ENCODE data around the gene TELO2. TPM values are rescaled to one million over a fixed set of nuclear protein-coding genes. Genes with fewer than 3 reads are reported as not detected.

Gene TELO2
- polyA plus RNA-seq, 3 donors: 7.3 to 58.1 (median 11.4) TPM

GRCh38 chr16:1520461-1520860 lies 27.3 kb downstream of the TELO2 start:
- no peak for DNase-seq
- H3K36me3 ChIP-seq (replicated peaks in 1 of 2; ENCODE audit: control insufficient read depth in 1 of 2, insufficient read depth in 2 of 2, low read length in 2 of 2): no peaks in the 10 kb centered on the region
- intact Hi-C loops (cut with micrococcal nuclease): no loop called here
- no peak overlapping the region for H3K27ac ChIP-seq (ENCODE audit: low read depth in 1 of 2, low read length in 2 of 2)
- WGBS (ENCODE audit: insufficient coverage): 94% methylated on average over 16 of the region's 19 CpGs
- no peak overlapping the region for H3K4me3 Mint-ChIP-seq
- H3K4me2 ChIP-seq (replicated peaks; ENCODE audit: extremely low read depth, low read length, poor library complexity, severe bottlenecking): no peak overlapping the region
- H3K79me2 ChIP-seq (ENCODE audit: insufficient read depth, low read length): no peaks in the 10 kb centered on the region
- H3K4me1 ChIP-seq (ENCODE audit: control insufficient read depth in 1 of 2, insufficient read depth in 2 of 2, low read length in 2 of 2): no peaks in the 10 kb centered on the region
- no peak overlapping the region for H2AFZ ChIP-seq (ENCODE audit: insufficient read depth, low read depth, low read length, poor library complexity, severe bottlenecking)
- peaks cover 2 to 6% (median 3%) of the 10 kb centered on the region in 3 donors for H3K27me3 Mint-ChIP-seq (ENCODE audit: low read depth in 3 of 3)
- H4K20me1 ChIP-seq (ENCODE audit: insufficient read depth, low read length): no peaks in the 10 kb centered on the region
- no peak overlapping the region for H3K27ac Mint-ChIP-seq
- no peaks in the 10 kb centered on the region for H3K4me1 Mint-ChIP-seq
- peaks cover 0 to 2% (median 0%) of the 10 kb centered on the region in 7 donors for H3K9me3 Mint-ChIP-seq
- H3K27me3 ChIP-seq (ENCODE audit: control insufficient read depth in 2 of 2, insufficient read depth in 2 of 2, low read length in 2 of 2): no peaks in the 10 kb centered on the region
- no peaks in the 10 kb centered on the region for H3K9me3 ChIP-seq (replicated peaks in 1 of 2; ENCODE audit: control insufficient read depth in 1 of 2, insufficient read depth in 1 of 2, low read length in 2 of 2)
- H3K36me3 Mint-ChIP-seq: no peaks in the 10 kb centered on the region
- no peak for TF ChIP-seq CTCF (IDR thresholded peaks at IDR 0.05)
- H3K4me3 ChIP-seq (replicated peaks in 1 of 3; ENCODE audit: low read depth in 2 of 3, low read length in 3 of 3): no peak overlapping the region
- H3K9ac ChIP-seq (ENCODE audit: insufficient read depth, low read length, poor library complexity, severe bottlenecking): no peak overlapping the region

GRCh38 chr16:1523581-1524245 lies 30.6 kb downstream of the TELO2 start:
- no peaks in the 10 kb centered on the region for H3K9me3 ChIP-seq (replicated peaks in 1 of 2; ENCODE audit: control insufficient read depth in 1 of 2, insufficient read depth in 1 of 2, low read length in 2 of 2)
- DNase-seq: no peak
- no peaks in the 10 kb centered on the region for H3K27me3 ChIP-seq (ENCODE audit: control insufficient read depth in 2 of 2, insufficient read depth in 2 of 2, low read length in 2 of 2)
- no peak overlapping the region for H3K27ac ChIP-seq (ENCODE audit: low read depth in 1 of 2, low read length in 2 of 2)
- H4K20me1 ChIP-seq (ENCODE audit: insufficient read depth, low read length): no peaks in the 10 kb centered on the region
- Mint-ChIP-seq H3K27me3 (ENCODE audit: low read depth in 3 of 3) (peaks cover 3 to 8% (median 8%) of the 10 kb centered on the region in 3 donors), H3K4me1 (peaks cover 2% of the 10 kb centered on the region), H3K4me3 (no peak overlapping the region), H3K27ac (no peak overlapping the region), H3K9me3 (no peaks in the 10 kb centered on the region), H3K36me3 (no peaks in the 10 kb centered on the region)
- H2AFZ ChIP-seq (ENCODE audit: insufficient read depth, low read depth, low read length, poor library complexity, severe bottlenecking): no peak overlapping the region
- H3K79me2 ChIP-seq (ENCODE audit: insufficient read depth, low read length): no peaks in the 10 kb centered on the region
- intact Hi-C loops (cut with micrococcal nuclease): no loop called here
- H3K4me3 ChIP-seq (replicated peaks in 1 of 3; ENCODE audit: low read depth in 2 of 3, low read length in 3 of 3): no peak overlapping the region
- H3K4me1 ChIP-seq (ENCODE audit: control insufficient read depth in 1 of 2, insufficient read depth in 2 of 2, low read length in 2 of 2): no peaks in the 10 kb centered on the region
- no peaks in the 10 kb centered on the region for H3K36me3 ChIP-seq (replicated peaks in 1 of 2; ENCODE audit: control insufficient read depth in 1 of 2, insufficient read depth in 2 of 2, low read length in 2 of 2)
- 94% methylated on average over 29 of the region's 30 CpGs for WGBS (ENCODE audit: insufficient coverage)
- no peak overlapping the region for H3K9ac ChIP-seq (ENCODE audit: insufficient read depth, low read length, poor library complexity, severe bottlenecking)
- H3K4me2 ChIP-seq (replicated peaks; ENCODE audit: extremely low read depth, low read length, poor library complexity, severe bottlenecking): no peak overlapping the region
- no peak for TF ChIP-seq CTCF (IDR thresholded peaks at IDR 0.05)

All from CD14-positive monocyte (primary cell).